Tibial nerve (tissue), 4 donors: Measurements from ENCODE around the gene EFCAB12. TPM values are rescaled to one million over a fixed set of nuclear protein-coding genes. Genes with fewer than 3 reads are reported as not detected.

Experiments
- DNase-seq, 2 donors: peaks; one replicate each; pipeline ENCODE4 v3.0.0-alpha.2; 2019; ENCODE audit warnings: low spot score in 2 of 2
- H3K27ac ChIP-seq, 4 donors: fragments of 200-600 bp; sonication (generic) in 3 of 4; one replicate each; pipeline ENCODE4 v1.5.1; 2017 to 2019; ENCODE audit warnings: mild to moderate bottlenecking in 1 of 4
- H3K27me3 ChIP-seq, 2 donors: fragments of 200-600 bp; sonication (generic) in 1 of 2; one replicate each; pipeline versions ENCODE4 v1.5.1 to v1.6.0; 2017 to 2019
- H3K36me3 ChIP-seq, 3 donors: fragments of 200-600 bp; sonication (generic); one replicate each; pipeline ENCODE4 v1.5.1; 2018 to 2019
- H3K4me1 ChIP-seq, 4 donors: fragments of 200-600 bp; sonication (generic) in 3 of 4; one replicate each; pipeline ENCODE4 v1.5.1; 2017 to 2019
- H3K4me3 ChIP-seq, 4 donors: fragments of 200-600 bp; sonication (generic) in 3 of 4; one replicate each; pipeline ENCODE4 v1.5.1; 2017 to 2019; ENCODE audit warnings: mild to moderate bottlenecking in 1 of 4, moderate library complexity in 1 of 4
- H3K9me3 ChIP-seq, 4 donors: fragments of 200-600 bp; sonication (generic) in 3 of 4; one replicate each; pipeline ENCODE4 v1.5.1; 2017 to 2019
- CTCF ChIP-seq, 5 experiments: fragments of 200-600 bp in 3 of 5; fragments of 450-650 bp in 2 of 5; sonication (generic) in 3 of 5; IDR thresholded peaks; one replicate each; pipeline ENCODE4 v1.5.1; 2016 to 2019; ENCODE audit warnings: antibody characterized with exemption in 5 of 5, mild to moderate bottlenecking in 3 of 5, moderate library complexity in 2 of 5
- EP300 ChIP-seq, 2 donors: sonication (generic); formaldehyde crosslinking; IDR thresholded peaks; one replicate each; pipeline ENCODE4 v1.6.1; 2017; ENCODE audit warnings: antibody characterized with exemption in 2 of 2, mild to moderate bottlenecking in 1 of 2
- POLR2A ChIP-seq, 2 donors: fragments of 450-650 bp; IDR thresholded peaks; one replicate each; pipeline ENCODE4 v1.6.1; 2017; ENCODE audit warnings: antibody characterized with exemption in 2 of 2, mild to moderate bottlenecking in 2 of 2, moderate library complexity in 2 of 2
- WGBS, 2 donors: methylation state at CpG; one replicate each; pipeline ENCODE4 v1.1.5; 2018; 5-methylcytosine and 5-hydroxymethylcytosine counted together
- total RNA-seq, 4 donors: library from RNA; depleted of rRNA; stranded (reverse); fragments of >200 nt; gene quantifications; one replicate each; pipeline ENCODE4 v1.1.0, GENCODE V29; 2016

Gene EFCAB12
- total RNA-seq, 4 donors from 2014 or later: 0.22 to 2.2 (median 0.46) TPM

GRCh38 chr3:129473769-129474152, 45.3 kb upstream of the EFCAB12 start:
- Histone ChIP-seq H3K9me3 (no peaks in the 10 kb centered on the region), H3K36me3 (peaks cover 0 to 78% (median 4%) of the 10 kb centered on the region in 3 donors), H3K27me3 (no peaks in the 10 kb centered on the region), H3K4me1 (no peaks in the 10 kb centered on the region), H3K27ac (no peak overlapping the region), H3K4me3 (no peak overlapping the region)
- 77 to 88% methylated on average over 4 of the region's 4 CpGs for WGBS, 2 donors
- TF ChIP-seq POLR2A (IDR thresholded peaks at IDR 0.05) (no peak), EP300 (IDR thresholded peaks at IDR 0.05) (no peak), CTCF (IDR thresholded peaks at IDR 0.05) (no peak)
- DNase-seq: no peak

- H3K36me3 ChIP-seq: peaks cover 0 to 80% (median 4%) of the 10 kb centered on the region in 3 donors
- no peaks in the 10 kb centered on the region for H3K9me3 ChIP-seq
- TF ChIP-seq EP300 (IDR thresholded peaks at IDR 0.05) (no peak), POLR2A (IDR thresholded peaks at IDR 0.05) (no peak), CTCF (IDR thresholded peaks at IDR 0.05) (no peak)
- 79 to 82% methylated on average over 4 of the region's 4 CpGs for WGBS, 2 donors
- H3K27ac ChIP-seq: no peak overlapping the region
- no peaks in the 10 kb centered on the region for H3K27me3 ChIP-seq
- no peak for DNase-seq
- H3K4me3 ChIP-seq: no peak overlapping the region
- H3K4me1 ChIP-seq: no peaks in the 10 kb centered on the region
Observed at GRCh38 chr3:129473067-129473768, 44.8 kb upstream of the EFCAB12 start.

GRCh38 chr3:129470861-129471260, 42.4 kb upstream of the EFCAB12 start:
- no peak for TF ChIP-seq CTCF (IDR thresholded peaks at IDR 0.05)
- no peak for TF ChIP-seq POLR2A (IDR thresholded peaks at IDR 0.05)
- no peak for TF ChIP-seq EP300 (IDR thresholded peaks at IDR 0.05)
- no peak overlapping the region for H3K27ac ChIP-seq
- DNase-seq: no peak
- no peaks in the 10 kb centered on the region for H3K9me3 ChIP-seq
- H3K36me3 ChIP-seq: peaks cover 0 to 77% (median 0%) of the 10 kb centered on the region in 3 donors
- H3K4me3 ChIP-seq: no peak overlapping the region
- H3K27me3 ChIP-seq: no peaks in the 10 kb centered on the region
- no peaks in the 10 kb centered on the region for H3K4me1 ChIP-seq
- WGBS, 2 donors: 90 to 100% methylated on average over 2 of the region's 2 CpGs

GRCh38 chr3:129469026-129469425, 40.6 kb upstream of the EFCAB12 start:
- Histone ChIP-seq H3K4me1 (no peaks in the 10 kb centered on the region), H3K27me3 (no peaks in the 10 kb centered on the region), H3K27ac (no peak overlapping the region), H3K36me3 (peaks cover 0 to 86% (median 0%) of the 10 kb centered on the region in 3 donors), H3K9me3 (no peaks in the 10 kb centered on the region), H3K4me3 (no peak overlapping the region)
- WGBS, 2 donors: 70 to 81% methylated on average over 2 of the region's 2 CpGs
- no peak for TF ChIP-seq CTCF (IDR thresholded peaks at IDR 0.05)
- peak in 1 of 2 donors; percentile 36 for TF ChIP-seq EP300 (IDR thresholded peaks at IDR 0.05)
- DNase-seq: no peak

GRCh38 chr3:129467932-129468331, 39.5 kb upstream of the EFCAB12 start:
- Histone ChIP-seq H3K27me3 (no peaks in the 10 kb centered on the region), H3K36me3 (peaks cover 0 to 93% (median 0%) of the 10 kb centered on the region in 3 donors)

More at GRCh38 chr3:129467932-129468331, 39.5 kb upstream of the EFCAB12 start:
- 41 to 91% methylated on average over 1 of the region's 1 CpG for WGBS, 2 donors
- no peak for DNase-seq
- Histone ChIP-seq H3K4me3 (no peak overlapping the region), H3K27ac (no peak overlapping the region), H3K9me3 (no peaks in the 10 kb centered on the region), H3K4me1 (no peaks in the 10 kb centered on the region)
- TF ChIP-seq EP300 (IDR thresholded peaks at IDR 0.05) (no peak), POLR2A (IDR thresholded peaks at IDR 0.05) (no peak), CTCF (IDR thresholded peaks at IDR 0.05) (no peak)
